Measurements from ENCODE around the gene CLCA4.
"Not testable (repeated sequence)": the region's sequence is repeated elsewhere in the genome, so short reads cannot be mapped to it uniquely, and the experiment has no call there.

The CLCA4 gene

GRCh38 chr1:86537928-86538695 is 8.8 kb upstream of the CLCA4 start:
- no peak for DNase-seq

DNA sequence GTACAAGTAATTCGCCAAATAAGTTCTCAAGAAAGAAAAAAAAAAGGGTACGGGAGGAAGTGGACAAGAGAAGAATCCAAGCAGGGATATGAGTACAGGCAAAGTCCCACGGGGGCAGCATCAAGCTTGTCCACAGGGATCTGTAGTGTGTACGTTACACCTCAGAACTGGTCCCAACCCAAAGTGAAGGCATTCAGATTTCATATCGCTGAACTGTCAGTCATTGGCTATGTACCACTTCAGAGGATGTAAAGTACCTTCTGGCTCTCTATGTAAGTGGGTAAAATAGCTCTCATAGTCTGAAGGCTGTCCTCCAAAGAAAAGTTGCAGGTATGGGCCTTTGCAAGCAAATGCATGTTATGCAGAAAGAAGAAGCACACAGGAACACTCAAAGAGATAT is 8.1 kb upstream of the CLCA4 start:
- DNase-seq: no peak

DNA sequence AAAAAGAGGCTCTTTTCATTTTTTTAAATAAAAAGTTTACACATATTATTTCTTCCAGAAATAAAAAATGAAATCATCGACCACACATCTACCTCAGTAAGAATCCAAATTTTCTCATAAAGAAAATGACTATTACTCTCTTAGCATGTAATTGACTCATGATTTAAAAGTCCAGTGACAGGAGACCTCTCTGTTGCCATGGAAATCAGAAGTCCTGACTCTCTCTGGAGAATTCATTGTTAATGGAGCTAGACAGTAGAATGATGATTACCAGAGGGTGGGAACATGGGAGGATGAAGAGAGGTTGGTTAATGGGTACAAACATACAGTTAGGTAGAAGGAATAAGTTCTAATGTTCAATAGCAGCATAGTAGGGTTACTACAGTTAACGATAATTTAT is 5.0 kb upstream of the CLCA4 start:
- DNase-seq: no peak

- DNase-seq: no peak
These were observed 4.2 kb upstream of the CLCA4 start for GRCh38 chr1:86542631-86543030.

DNA sequence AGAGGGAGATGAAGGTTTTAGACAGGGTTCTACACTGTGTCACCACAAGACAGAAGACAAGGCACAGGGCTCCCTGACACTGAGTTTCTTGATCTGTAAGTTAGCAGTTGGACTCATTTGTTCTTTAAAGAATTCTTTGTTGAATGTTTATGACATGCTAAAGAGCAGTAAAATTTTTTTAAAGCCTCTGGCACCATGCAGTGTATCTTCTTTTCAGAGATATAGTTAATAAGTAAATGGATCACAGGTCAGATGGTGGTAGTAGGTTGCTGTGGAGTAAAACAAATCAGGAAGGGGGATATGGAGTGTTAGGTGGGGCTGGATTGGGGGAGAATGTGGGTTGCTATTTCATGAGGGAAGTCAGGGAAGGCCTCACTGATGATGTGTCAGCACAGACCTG is 2.0 kb downstream of the CLCA4 start:
- no peak for DNase-seq

DNA sequence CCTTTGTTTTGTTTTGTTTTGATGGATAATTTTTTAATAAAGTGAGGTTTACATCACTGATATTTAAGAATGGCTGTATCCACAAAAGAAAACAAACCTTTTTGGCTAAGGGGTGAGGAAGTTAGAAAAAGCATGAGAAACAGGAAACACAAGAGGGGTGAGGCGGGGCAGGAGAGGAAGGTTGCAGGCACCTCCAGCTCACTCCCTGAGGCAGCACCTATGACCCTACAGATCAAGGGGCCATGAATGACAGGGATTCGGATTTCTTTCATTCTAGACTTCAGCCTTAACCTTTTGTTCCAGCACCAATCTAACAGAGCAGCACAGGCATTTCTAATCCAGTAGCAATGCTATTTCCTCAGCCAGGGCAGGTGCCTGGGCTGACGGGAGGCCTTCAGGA is 4.4 kb downstream of the CLCA4 start:
- DNase-seq: no peak

DNA sequence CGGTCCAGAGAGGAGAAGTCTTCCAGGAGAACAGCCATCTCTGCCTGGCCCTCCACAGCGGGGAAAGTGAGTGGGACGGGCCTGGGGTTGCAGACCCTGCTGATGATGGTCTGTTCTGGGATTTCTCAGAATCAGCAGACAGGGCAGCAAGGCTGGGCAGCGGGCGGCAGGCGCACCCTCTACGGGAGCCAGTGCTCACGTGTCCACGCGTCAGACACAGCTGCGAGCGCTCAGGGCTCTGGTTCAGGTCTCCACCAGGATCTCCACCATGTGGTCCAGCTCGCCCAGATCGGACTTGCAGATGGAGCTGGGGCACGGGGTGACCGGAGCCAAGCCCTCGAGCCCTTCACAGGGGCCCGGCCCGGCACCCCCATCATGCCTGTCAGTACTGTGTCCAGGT is 5.5 kb downstream of the CLCA4 start:
- DNase-seq: no peak

- DNase-seq: no peak
These were observed 10.9 kb downstream of the CLCA4 start for GRCh38 chr1:86557739-86558138.

- no peak for DNase-seq
These were observed 17.0 kb downstream of the CLCA4 start for GRCh38 chr1:86563849-86564248.

- DNase-seq: no peak
These were observed 20.5 kb downstream of the CLCA4 start for GRCh38 chr1:86567341-86567740.

GRCh38 chr1:86567878-86568277 is 21.0 kb downstream of the CLCA4 start:
- no peak for DNase-seq

DNA sequence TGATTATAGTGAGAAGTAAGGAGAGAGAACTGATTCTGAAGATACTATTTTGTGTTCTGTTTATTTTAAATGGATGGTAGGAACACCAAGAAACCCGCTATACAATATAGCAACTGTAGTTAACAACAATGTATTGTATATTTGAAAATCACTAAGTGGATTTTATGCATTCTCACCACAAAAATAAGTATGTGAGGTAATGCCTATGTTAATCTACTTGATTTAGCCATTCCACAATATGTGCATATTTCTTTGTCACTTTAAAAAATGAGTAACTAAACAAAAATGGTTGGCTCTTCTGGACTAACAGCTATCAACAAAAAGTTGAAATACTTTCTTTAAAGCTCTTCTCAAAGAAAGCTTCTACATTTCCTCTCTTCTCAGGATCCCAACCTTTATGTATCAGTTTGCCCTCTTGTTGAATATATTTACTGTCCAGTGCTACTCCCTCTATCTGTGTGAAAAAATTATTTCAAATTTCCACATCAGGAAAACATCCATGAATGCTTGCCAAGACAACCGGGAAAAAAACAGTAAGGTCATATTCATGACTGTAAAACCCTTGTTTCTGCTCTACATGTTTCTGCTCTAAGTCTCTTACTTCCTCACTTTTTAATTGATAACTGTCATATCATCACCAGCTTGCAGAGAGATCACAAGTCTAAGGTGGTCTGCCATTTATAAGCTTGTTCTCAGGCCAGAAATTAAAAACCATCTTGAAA is 27.0 kb downstream of the CLCA4 start:
- no peak for DNase-seq

DNA sequence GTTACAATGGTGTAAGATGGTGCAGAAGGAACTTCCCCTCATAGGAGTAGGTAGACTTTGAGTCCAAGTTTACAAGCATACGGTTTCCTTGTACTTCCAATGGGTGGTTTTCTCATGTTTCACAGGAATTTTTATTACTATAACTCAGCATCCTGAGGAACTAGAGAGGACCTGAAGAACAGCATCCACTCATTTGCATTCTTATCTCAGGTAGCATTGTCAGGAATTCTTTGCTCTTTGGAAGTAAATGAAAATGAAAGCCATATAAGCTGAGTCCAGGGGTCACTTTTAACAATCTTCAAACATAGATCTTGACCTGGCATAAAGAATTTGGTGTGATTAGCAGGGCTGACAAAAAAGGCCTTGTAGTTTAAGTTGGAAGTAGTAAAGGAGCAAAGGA is 34.4 kb downstream of the CLCA4 start:
- no peak for DNase-seq

DNA sequence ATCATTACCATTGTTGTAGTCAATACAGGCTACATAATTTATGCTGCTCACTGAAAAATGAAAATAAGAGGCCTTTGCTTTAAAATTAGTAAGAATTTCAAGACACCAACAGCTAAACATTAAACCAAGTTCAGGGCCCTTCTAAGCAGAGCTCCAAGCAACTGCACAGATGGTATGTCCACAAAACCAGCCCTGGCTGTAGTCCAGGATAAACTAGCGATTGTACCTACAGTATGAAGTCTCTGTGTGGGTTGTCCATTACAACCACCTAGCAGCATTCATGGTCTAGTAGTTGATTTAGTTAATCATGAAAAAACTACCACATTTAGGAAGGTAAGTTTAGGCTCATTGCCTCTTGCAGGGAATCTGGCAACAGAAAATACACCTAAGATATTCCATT is 35.3 kb downstream of the CLCA4 start:
- DNase-seq: no peak

DNA sequence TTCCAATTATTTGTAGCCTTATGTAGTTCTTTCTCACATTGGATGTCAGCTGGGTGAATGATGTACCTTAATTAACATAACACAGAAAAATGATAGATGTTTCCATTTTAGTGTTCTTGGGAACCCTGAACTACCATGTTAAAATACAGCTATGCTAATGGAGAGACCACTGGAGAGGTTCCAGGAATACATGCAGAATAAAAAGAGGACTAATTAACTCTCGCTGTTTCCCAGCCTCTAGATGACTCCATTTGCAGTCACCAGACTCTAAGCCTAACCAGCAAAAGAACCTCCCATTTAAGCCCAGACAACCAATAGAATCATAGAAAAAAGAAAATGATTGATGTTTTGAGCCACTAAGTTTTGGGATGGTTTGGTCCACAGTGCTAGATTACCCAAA is 36.2 kb downstream of the CLCA4 start:
- DNase-seq: no peak

DNA sequence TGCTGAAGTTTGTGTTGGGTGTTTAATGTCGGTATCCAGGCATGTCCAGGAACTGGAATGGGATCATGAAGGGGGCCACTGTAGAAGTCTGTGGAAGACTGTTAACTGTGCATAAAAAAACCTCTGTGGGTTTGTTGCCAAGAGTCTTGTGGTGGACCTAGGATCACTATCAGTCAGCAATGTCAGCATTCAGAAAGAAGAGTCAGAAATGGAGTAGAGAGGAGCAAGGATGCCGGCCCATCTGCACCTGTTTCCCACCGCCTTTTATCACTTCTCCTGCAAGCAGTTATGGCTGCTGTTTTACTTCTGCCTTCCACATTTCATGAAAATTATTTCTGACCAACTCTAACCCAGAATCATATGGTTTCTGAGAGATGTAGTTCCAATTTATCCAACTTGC is 36.7 kb downstream of the CLCA4 start:
- no peak for DNase-seq

DNA sequence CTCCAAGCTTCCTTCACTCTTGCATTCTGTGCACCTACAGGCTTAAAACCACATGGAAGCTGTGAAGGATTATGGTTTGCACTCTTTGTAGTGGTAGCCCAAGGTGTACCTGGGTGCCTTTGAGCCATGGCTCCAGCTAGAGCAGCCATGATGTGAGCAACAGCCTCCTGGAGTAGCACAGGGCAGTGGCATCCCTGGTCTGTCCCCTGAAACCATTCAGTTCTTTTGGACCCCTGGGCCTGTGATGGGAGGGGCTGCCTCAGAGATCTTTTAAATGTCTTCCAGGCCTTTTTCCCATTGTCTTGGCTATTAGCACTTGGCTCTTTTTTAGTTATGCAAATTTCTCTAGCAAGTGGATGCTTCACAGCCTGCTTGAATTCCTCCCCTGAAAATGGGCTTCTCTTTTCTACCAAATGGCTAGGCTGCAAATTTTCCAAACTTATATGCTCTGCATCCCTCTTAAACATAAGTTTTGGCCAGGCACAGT is 47.4 kb downstream of the CLCA4 start:
- no peak for DNase-seq

- DNase-seq: no peak
These were observed 49.3 kb downstream of the CLCA4 start for GRCh38 chr1:86596224-86596623.

DNA sequence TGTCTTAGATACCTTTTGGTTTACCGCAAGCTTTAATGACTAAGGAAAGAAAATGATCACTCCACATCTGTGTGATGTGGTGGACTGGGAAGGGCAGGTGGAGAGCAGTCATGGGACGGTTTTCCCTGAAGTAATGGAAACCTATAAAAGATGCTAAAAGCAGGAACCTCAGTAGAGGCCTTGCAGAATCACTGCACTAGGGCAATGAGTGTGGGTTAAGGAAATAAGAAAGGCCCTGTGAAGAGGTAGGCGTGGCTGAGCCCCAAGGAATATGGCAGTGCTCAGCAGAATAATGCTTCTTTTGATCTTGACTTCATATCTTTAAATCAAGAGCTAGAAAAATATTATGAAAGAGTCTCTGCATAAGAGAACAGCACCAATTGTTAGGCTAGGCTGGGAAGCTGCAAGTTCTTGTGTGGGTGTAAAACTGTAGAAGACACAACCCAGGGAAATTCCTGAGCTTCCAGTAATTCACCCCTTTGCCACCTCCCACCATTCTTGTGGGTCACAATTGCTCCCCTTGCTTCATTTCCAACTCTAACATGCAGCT is 49.9 kb downstream of the CLCA4 start:
- no peak for DNase-seq

GRCh38 chr1:86606080-86606479 is 59.2 kb downstream of the CLCA4 start:
- not testable (repeated sequence) for DNase-seq

DNA sequence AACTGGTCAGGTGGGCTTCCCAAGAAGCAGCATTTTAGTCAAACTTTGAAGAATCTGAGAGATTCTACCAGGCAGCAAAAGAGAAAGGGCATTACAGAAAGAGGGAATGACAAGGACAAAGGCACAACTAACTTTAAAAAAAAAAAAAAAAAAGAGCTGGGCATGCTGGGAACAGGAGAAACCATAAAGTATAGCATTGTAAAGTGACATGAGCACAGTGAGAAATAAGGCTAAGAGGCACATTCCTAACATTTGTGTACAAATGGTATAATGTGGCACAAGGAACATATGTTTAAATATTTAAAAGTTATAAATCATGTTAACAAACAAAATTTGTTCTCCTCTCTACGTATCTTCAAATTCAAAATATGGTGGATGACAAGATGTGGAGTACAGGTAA is 69.6 kb downstream of the CLCA4 start:
- no peak for DNase-seq

- no peak for DNase-seq
These were observed 70.0 kb downstream of the CLCA4 start for GRCh38 chr1:86616871-86617270.

DNA sequence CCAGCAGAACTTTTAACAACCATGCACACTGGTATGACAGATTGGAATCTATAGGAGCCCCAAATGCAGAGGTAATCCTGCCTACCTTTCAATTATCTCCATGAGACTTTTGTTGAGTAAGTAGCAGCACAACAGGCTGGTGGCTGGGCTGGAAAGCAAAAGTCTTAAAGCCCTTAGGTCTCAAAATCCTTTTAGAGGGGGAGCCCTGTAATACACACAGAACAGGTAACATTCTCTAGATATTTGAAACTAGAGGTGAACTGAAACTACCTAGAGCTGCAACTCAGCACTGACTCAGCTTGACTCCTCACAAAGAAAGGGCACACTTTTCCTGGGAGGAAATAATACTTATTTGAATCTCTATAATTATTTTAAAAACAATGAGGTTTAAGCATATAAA is 71.5 kb downstream of the CLCA4 start:
- no peak for DNase-seq

GRCh38 chr1:86619313-86619712 is 72.4 kb downstream of the CLCA4 start:
- DNase-seq: no peak

Data from activated CD4-positive, alpha-beta T cell treated with anti-CD3 and anti-CD28 coated beads for 48 hours (primary cell).